ENCODE results near the gene ERAS.
"Not testable (repeated sequence)": the region's sequence is repeated elsewhere in the genome, so short reads cannot be mapped to it uniquely, and the experiment has no call there.

GRCh38 chrX:48853494-48853893, 27.2 kb downstream of the ERAS start:
- TF ChIP-seq, protein P1, sequence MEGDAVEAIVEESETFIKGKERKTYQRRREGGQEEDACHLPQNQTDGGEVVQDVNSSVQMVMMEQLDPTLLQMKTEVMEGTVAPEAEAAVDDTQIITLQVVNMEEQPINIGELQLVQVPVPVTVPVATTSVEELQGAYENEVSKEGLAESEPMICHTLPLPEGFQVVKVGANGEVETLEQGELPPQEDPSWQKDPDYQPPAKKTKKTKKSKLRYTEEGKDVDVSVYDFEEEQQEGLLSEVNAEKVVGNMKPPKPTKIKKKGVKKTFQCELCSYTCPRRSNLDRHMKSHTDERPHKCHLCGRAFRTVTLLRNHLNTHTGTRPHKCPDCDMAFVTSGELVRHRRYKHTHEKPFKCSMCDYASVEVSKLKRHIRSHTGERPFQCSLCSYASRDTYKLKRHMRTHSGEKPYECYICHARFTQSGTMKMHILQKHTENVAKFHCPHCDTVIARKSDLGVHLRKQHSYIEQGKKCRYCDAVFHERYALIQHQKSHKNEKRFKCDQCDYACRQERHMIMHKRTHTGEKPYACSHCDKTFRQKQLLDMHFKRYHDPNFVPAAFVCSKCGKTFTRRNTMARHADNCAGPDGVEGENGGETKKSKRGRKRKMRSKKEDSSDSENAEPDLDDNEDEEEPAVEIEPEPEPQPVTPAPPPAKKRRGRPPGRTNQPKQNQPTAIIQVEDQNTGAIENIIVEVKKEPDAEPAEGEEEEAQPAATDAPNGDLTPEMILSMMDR (IDR thresholded peaks at IDR 0.05) = not testable (repeated sequence)
- TF ChIP-seq POLR2A (IDR thresholded peaks at IDR 0.05) = not testable (repeated sequence)

Data from Peyer's patch (tissue), 4 donors.